HepG2 (cell line): Measurements from ENCODE around the gene PODN. TPM values are rescaled to one million over a fixed set of nuclear protein-coding genes. Genes with fewer than 3 reads are reported as not detected.

ENCODE experiments used
- ADNP ChIP-seq: sonication (generic); formaldehyde crosslinking; IDR thresholded peaks from 2 replicates; pipeline ENCODE4 v1.4.0; 2020; ENCODE audit warnings: missing genetic modification reagents
- AGO1 ChIP-seq: fragments of 200-400 bp; formaldehyde crosslinking; IDR thresholded peaks from 2 replicates; pipeline ENCODE4 v1.6.1; 2017; ENCODE audit warnings: mild to moderate bottlenecking, low read depth, low read length, moderate library complexity; ENCODE audit not compliant: poor library complexity, severe bottlenecking
- CEBPG ChIP-seq: IDR thresholded peaks from 2 replicates; pipeline ENCODE4 v1.6.1; 2016
- DNMT3B ChIP-seq: conservative IDR thresholded peaks from 2 replicates; pipeline ENCODE4 v1.6.1; 2016; ENCODE audit warnings: missing biosample characterization, control low read depth
- FOSL2 ChIP-seq: sonication (generic); formaldehyde crosslinking; IDR thresholded peaks from 2 replicates; pipeline ENCODE4 v1.4.0; 2020; ENCODE audit warnings: missing genetic modification reagents
- HMG20A ChIP-seq: IDR thresholded peaks from 2 replicates; pipeline ENCODE4 v1.6.1; 2016; ENCODE audit warnings: borderline replicate concordance
- IRX3 ChIP-seq: sonication (generic); formaldehyde crosslinking; IDR thresholded peaks from 2 replicates; pipeline ENCODE4 v1.8.1; 2023; ENCODE audit warnings: mild to moderate bottlenecking, low read depth, missing genetic modification reagents, borderline replicate concordance
- RBFOX2 ChIP-seq: fragments of 200-400 bp; formaldehyde crosslinking; IDR thresholded peaks from 2 replicates; pipeline ENCODE4 v1.6.1; 2017; ENCODE audit warnings: low read depth, mild to moderate bottlenecking, low read length
- RORA ChIP-seq: sonication (generic); formaldehyde crosslinking; IDR thresholded peaks from 2 replicates; pipeline ENCODE4 v1.5.0; 2020; ENCODE audit warnings: mild to moderate bottlenecking, missing genetic modification reagents, moderate library complexity
- SETDB1 ChIP-seq: sonication (generic); formaldehyde crosslinking; IDR thresholded peaks from 2 replicates; pipeline ENCODE4 v1.5.1; 2020; ENCODE audit warnings: missing genetic modification reagents, mild to moderate bottlenecking, borderline replicate concordance
- SIN3B ChIP-seq: fragments of 150-350 bp; IDR thresholded peaks from 2 replicates; pipeline ENCODE4 v1.6.1; 2014; ENCODE audit warnings: low read length
- THAP11 ChIP-seq: IDR thresholded peaks from 2 replicates; pipeline ENCODE4 v1.6.1; 2016; ENCODE audit warnings: missing biosample characterization, missing genetic modification reagents
- ZBTB21 ChIP-seq: sonication (generic); formaldehyde crosslinking; IDR thresholded peaks from 2 replicates; pipeline ENCODE4 v1.4.0; 2020; ENCODE audit warnings: missing genetic modification reagents
- ZNF138 ChIP-seq: sonication (generic); formaldehyde crosslinking; IDR thresholded peaks from 2 replicates; pipeline ENCODE4 v1.5.0; 2020; ENCODE audit warnings: mild to moderate bottlenecking, low read depth, missing genetic modification reagents
- ZNF224 ChIP-seq: sonication (generic); formaldehyde crosslinking; IDR thresholded peaks from 2 replicates; pipeline ENCODE4 v1.5.0; 2020; ENCODE audit warnings: mild to moderate bottlenecking, missing genetic modification reagents
- ZNF772 ChIP-seq: sonication (generic); formaldehyde crosslinking; IDR thresholded peaks from 2 replicates; pipeline ENCODE4 v1.5.0; 2020; ENCODE audit warnings: mild to moderate bottlenecking, missing genetic modification reagents
- polyA plus RNA-seq, 8 experiments: library from polyadenylated mRNA; depleted of rRNA in 3 of 8; stranded (reverse) in 7 of 8; unstranded in 1 of 8; fragments of >200 nt; fragmentation: Illumina TruSeq in 4 of 8; extraction: Trizol in 4 of 8; gene quantifications; 2 replicates each; pipeline versions ENCODE4 v1.2.1 to v1.2.3, GENCODE V29; 2011 to 2016; ENCODE audit warnings: low read depth in 4 of 8, missing spikeins in 1 of 8, mixed read lengths in 1 of 8; ENCODE audit not compliant: insufficient read depth in 1 of 8
- total RNA-seq, 5 experiments: library from RNA; depleted of rRNA; stranded (reverse); fragments of >200 nt; fragmentation: Illumina TruSeq; extraction: Trizol; gene quantifications; 2 replicates each; pipeline ENCODE4 v1.2.3, GENCODE V29; 2016; ENCODE audit warnings: low read depth in 1 of 5
- TF ChIP-seq, protein P1 (sequence below): sonication (generic); formaldehyde crosslinking; IDR thresholded peaks from 2 replicates; pipeline ENCODE4 v1.5.0; 2020; ENCODE audit warnings: mild to moderate bottlenecking, missing genetic modification reagents, moderate library complexity
- TF ChIP-seq, protein P2 (sequence below): sonication (generic); formaldehyde crosslinking; conservative IDR thresholded peaks from 2 replicates; pipeline ENCODE4 v1.8.0; 2022; ENCODE audit warnings: mild to moderate bottlenecking, moderate library complexity, missing genetic modification reagents
- TF ChIP-seq, protein P3 (sequence below): sonication (generic); formaldehyde crosslinking; IDR thresholded peaks from one replicate; pipeline ENCODE4 v1.5.1; 2020; ENCODE audit warnings: mild to moderate bottlenecking, missing genetic modification reagents; ENCODE audit errors: not compliant biosample characterization

The PODN gene
- total and polyA plus RNA-seq, 2 of the 13 experiments (the other 11 are each of a cell fraction or from before 2014, with no cell fraction given) = 0.13 TPM; not detected in 1

DNA sequence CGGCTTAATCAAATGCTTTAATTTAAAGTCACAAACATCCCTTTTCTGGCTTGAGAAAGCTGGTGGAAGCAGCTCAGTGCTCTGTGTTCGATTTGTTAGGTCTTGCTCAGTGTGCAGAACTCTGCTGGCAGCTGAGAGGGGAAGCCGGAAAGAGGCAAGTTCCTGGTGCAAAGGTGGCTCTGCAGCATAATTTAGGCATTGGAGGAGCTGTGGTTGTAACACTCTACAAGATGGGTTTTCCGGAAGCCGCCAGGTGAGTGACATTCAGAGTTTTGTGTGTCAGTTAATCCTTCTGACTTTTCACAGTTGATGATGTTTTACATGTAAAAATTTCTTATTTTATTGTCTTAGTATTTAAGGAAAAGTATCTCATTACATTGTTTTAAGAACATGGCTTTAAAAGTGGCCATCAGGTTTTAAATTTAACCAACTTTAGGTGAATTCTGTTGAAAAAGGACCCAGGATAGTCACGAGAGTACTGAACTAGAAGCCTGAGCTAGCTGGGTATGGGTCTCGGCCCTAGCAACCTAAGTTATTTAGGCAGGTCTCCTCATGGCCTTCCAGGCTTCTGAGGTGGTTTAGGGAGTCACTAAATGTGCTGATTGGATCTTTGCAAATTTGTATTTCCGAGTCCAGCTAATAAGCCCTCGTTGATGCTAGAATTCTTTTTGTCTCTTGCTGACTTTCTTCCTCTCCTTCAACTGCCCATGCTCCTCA, 47.1 kb upstream of the PODN start (continued):
- TF ChIP-seq ADNP (CRISPR knock-in tag) (no peak), IRX3 (no peak), ZNF138 (CRISPR knock-in tag) (no peak), SIN3B (peak; percentile 48; the same call in 1 of the 2 replicates), FOSL2 (peak; percentile 48), RBFOX2 (peak; percentile 39; the same call in 1 of the 2 replicates), DNMT3B (CRISPR knock-in tag) (no peak), RORA (no peak), SETDB1 (CRISPR knock-in tag) (no peak), CEBPG (CRISPR knock-in tag) (peak; percentile 44), THAP11 (CRISPR knock-in tag) (peak; percentile 89), ZNF772 (CRISPR knock-in tag) (no peak; the same call in 1 of the 2 replicates), HMG20A (CRISPR knock-in tag) (peak; percentile 38; the same call in 1 of the 2 replicates), AGO1 (no peak), ZNF224 (CRISPR knock-in tag) (no peak), ZBTB21 (CRISPR knock-in tag) (no peak; the same call in 1 of the 2 replicates)
- TF ChIP-seq, protein P1, sequence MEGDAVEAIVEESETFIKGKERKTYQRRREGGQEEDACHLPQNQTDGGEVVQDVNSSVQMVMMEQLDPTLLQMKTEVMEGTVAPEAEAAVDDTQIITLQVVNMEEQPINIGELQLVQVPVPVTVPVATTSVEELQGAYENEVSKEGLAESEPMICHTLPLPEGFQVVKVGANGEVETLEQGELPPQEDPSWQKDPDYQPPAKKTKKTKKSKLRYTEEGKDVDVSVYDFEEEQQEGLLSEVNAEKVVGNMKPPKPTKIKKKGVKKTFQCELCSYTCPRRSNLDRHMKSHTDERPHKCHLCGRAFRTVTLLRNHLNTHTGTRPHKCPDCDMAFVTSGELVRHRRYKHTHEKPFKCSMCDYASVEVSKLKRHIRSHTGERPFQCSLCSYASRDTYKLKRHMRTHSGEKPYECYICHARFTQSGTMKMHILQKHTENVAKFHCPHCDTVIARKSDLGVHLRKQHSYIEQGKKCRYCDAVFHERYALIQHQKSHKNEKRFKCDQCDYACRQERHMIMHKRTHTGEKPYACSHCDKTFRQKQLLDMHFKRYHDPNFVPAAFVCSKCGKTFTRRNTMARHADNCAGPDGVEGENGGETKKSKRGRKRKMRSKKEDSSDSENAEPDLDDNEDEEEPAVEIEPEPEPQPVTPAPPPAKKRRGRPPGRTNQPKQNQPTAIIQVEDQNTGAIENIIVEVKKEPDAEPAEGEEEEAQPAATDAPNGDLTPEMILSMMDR (CRISPR knock-in tag) = no peak
- TF ChIP-seq, protein P2, sequence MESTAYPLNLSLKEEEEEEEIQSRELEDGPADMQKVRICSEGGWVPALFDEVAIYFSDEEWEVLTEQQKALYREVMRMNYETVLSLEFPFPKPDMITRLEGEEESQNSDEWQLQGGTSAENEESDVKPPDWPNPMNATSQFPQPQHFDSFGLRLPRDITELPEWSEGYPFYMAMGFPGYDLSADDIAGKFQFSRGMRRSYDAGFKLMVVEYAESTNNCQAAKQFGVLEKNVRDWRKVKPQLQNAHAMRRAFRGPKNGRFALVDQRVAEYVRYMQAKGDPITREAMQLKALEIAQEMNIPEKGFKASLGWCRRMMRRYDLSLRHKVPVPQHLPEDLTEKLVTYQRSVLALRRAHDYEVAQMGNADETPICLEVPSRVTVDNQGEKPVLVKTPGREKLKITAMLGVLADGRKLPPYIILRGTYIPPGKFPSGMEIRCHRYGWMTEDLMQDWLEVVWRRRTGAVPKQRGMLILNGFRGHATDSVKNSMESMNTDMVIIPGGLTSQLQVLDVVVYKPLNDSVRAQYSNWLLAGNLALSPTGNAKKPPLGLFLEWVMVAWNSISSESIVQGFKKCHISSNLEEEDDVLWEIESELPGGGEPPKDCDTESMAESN = 0 out of 2 replicates have a peak, but pooled peaks have one; percentile 61
- TF ChIP-seq, protein P3, sequence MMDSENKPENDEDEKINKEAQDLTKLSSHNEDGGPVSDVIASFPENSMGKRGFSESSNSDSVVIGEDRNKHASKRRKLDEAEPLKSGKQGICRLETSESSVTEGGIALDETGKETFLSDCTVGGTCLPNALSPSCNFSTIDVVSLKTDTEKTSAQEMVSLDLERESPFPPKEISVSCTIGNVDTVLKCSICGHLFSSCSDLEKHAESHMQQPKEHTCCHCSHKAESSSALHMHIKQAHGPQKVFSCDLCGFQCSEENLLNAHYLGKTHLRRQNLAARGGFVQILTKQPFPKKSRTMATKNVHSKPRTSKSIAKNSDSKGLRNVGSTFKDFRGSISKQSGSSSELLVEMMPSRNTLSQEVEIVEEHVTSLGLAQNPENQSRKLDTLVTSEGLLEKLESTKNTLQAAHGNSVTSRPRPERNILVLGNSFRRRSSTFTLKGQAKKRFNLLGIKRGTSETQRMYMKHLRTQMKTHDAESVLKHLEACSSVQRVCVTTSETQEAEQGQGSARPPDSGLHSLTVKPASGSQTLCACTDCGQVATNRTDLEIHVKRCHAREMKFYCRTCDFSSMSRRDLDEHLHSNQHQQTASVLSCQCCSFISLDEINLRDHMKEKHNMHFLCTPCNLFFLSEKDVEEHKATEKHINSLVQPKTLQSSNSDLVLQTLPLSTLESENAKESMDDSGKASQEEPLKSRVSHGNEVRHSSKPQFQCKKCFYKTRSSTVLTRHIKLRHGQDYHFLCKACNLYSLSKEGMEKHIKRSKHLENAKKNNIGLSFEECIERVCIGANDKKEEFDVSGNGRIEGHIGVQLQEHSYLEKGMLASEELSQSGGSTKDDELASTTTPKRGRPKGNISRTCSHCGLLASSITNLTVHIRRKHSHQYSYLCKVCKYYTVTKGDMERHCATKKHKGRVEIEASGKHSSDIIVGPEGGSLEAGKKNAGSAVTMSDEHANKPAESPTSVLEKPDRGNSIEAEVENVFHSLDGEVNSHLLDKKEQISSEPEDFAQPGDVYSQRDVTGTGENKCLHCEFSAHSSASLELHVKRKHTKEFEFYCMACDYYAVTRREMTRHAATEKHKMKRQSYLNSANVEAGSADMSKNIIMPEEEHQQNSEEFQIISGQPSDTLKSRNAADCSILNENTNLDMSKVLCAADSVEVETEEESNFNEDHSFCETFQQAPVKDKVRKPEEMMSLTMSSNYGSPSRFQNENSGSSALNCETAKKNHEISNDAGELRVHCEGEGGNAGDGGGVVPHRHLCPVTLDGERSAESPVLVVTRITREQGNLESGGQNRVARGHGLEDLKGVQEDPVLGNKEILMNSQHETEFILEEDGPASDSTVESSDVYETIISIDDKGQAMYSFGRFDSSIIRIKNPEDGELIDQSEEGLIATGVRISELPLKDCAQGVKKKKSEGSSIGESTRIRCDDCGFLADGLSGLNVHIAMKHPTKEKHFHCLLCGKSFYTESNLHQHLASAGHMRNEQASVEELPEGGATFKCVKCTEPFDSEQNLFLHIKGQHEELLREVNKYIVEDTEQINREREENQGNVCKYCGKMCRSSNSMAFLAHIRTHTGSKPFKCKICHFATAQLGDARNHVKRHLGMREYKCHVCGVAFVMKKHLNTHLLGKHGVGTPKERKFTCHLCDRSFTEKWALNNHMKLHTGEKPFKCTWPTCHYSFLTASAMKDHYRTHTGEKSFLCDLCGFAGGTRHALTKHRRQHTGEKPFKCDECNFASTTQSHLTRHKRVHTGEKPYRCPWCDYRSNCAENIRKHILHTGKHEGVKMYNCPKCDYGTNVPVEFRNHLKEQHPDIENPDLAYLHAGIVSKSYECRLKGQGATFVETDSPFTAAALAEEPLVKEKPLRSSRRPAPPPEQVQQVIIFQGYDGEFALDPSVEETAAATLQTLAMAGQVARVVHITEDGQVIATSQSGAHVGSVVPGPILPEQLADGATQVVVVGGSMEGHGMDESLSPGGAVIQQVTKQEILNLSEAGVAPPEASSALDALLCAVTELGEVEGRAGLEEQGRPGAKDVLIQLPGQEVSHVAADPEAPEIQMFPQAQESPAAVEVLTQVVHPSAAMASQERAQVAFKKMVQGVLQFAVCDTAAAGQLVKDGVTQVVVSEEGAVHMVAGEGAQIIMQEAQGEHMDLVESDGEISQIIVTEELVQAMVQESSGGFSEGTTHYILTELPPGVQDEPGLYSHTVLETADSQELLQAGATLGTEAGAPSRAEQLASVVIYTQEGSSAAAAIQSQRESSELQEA (CRISPR knock-in tag) = no peak
